Measurements from ENCODE around the gene OR1A2.
"Not testable (repeated sequence)": the region's sequence is repeated elsewhere in the genome, so short reads cannot be mapped to it uniquely, and the experiment has no call there.

The OR1A2 gene

GRCh38 chr17:3232300-3232699 is 35.0 kb downstream of the OR1A2 start:
- not testable (repeated sequence) for H3K9me3 ChIP-seq (ENCODE audit: insufficient read depth, low read depth, low read length); H3K27ac ChIP-seq (ENCODE audit: low read length); H3K9ac ChIP-seq (ENCODE audit: low read depth, low read length); H3K4me3 ChIP-seq (ENCODE audit: low read length); H3K36me3 ChIP-seq (ENCODE audit: insufficient read depth, low read depth, low read length); H3K4me1 ChIP-seq (ENCODE audit: insufficient read depth, low read length); H3K27me3 ChIP-seq (ENCODE audit: insufficient read depth, low read length)

GRCh38 chr17:3238685-3239084 is 41.4 kb downstream of the OR1A2 start:
- not testable (repeated sequence) for H3K36me3 ChIP-seq (ENCODE audit: insufficient read depth, low read depth, low read length); H3K9me3 ChIP-seq (ENCODE audit: insufficient read depth, low read depth, low read length); H3K4me1 ChIP-seq (ENCODE audit: insufficient read depth, low read length); H3K4me3 ChIP-seq (ENCODE audit: low read length); H3K27me3 ChIP-seq (ENCODE audit: insufficient read depth, low read length); H3K9ac ChIP-seq (ENCODE audit: low read depth, low read length); H3K27ac ChIP-seq (ENCODE audit: low read length)

- not testable (repeated sequence) for H3K27me3 ChIP-seq (ENCODE audit: insufficient read depth, low read length); H3K9me3 ChIP-seq (ENCODE audit: insufficient read depth, low read depth, low read length); H3K4me3 ChIP-seq (ENCODE audit: low read length); H3K9ac ChIP-seq (ENCODE audit: low read depth, low read length); H3K36me3 ChIP-seq (ENCODE audit: insufficient read depth, low read depth, low read length); H3K27ac ChIP-seq (ENCODE audit: low read length); H3K4me1 ChIP-seq (ENCODE audit: insufficient read depth, low read length)
Measured at GRCh38 chr17:3241044-3241443, 43.7 kb downstream of the OR1A2 start.

- H3K27me3 ChIP-seq (ENCODE audit: insufficient read depth, low read length); H3K9me3 ChIP-seq (ENCODE audit: insufficient read depth, low read depth, low read length); H3K4me1 ChIP-seq (ENCODE audit: insufficient read depth, low read length); H3K27ac ChIP-seq (ENCODE audit: low read length); H3K36me3 ChIP-seq (ENCODE audit: insufficient read depth, low read depth, low read length); H3K9ac ChIP-seq (ENCODE audit: low read depth, low read length); H3K4me3 ChIP-seq (ENCODE audit: low read length): not testable (repeated sequence)
Measured at GRCh38 chr17:3244841-3245240, 47.5 kb downstream of the OR1A2 start.

All from iPS-20b (cell line).